ENCODE results near the gene LLGL2.

The LLGL2 gene

DNA sequence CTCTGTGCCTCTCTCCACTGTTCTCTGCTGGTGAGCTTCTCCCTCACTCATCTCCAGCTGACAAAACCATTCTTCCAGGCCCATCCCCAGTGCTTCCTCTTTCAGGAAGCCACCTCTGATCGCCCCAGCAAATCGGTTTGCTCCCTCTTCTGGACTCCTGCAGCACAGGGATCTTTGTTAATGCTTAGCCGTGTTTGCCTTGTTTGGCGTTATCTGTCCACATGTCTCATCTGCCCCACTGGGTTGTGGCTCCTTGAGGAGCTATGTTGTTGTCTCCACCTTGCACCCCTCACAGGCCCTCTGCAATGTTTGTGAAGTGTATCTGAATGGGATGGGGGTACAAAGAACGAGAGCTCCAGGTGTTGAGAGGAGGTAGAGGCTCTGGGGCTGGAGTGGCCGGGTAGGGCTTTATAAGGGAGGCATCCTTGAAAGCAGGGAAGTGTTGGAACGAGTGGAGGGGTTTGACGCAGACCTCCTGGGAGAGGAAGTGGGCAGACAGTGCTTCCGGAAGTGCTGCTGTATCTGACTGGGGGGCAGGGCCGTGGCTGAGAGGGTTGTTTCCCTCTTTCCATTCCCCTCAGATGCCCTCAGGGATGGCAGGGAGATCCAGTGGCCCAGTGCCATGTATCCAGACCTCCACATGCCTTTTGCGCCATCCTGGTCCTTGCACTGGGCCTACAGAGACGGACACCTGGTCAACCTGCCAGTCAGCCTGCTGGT is 38.0 kb upstream of the LLGL2 start:
- TF ChIP-seq, protein P1, sequence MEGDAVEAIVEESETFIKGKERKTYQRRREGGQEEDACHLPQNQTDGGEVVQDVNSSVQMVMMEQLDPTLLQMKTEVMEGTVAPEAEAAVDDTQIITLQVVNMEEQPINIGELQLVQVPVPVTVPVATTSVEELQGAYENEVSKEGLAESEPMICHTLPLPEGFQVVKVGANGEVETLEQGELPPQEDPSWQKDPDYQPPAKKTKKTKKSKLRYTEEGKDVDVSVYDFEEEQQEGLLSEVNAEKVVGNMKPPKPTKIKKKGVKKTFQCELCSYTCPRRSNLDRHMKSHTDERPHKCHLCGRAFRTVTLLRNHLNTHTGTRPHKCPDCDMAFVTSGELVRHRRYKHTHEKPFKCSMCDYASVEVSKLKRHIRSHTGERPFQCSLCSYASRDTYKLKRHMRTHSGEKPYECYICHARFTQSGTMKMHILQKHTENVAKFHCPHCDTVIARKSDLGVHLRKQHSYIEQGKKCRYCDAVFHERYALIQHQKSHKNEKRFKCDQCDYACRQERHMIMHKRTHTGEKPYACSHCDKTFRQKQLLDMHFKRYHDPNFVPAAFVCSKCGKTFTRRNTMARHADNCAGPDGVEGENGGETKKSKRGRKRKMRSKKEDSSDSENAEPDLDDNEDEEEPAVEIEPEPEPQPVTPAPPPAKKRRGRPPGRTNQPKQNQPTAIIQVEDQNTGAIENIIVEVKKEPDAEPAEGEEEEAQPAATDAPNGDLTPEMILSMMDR (IDR thresholded peaks at IDR 0.05; ENCODE audit: insufficient read depth, missing control alignments) = no peak
- no peak for DNase-seq (ENCODE audit: insufficient read length, low spot score)
- no peak for FAIRE-seq

DNA sequence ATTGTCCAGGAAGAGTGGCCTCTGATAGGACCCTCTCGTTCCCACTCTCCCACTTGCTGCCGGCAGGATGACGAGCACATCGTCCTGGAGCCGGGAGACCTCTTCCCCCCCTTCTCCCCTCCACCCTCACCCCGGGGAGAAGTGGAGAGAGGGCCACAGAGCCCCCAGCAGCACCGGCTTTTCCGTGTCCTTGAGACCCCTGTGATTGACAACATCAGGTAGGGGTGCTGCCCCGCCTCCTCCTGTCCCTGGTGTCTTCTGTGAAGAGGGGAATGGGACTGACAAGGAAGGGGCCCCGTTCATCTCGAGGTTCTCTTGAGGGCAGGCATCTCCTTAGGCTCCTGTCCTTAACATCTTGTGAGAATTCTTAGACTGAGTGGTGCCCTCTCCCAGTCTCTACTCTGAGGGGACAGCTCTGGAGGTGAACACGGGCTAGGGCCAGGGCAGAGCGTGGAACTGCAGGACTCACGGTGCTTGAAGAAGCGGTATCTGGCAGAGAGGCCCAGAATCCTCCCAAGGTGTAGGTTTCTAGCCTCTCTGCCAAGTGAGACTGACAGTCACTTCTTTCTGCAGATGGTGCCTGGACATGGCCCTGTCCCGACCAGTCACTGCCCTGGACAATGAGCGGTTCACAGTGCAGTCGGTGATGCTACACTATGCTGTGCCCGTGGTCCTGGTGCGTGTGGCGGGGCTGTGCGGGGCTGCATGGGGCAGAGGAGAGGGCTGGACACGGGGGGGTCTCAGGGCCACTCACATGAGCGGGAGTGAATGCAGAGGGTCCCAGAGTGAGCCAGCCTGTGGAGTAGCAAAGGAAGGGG is 36.6 kb upstream of the LLGL2 start:
- DNase-seq (ENCODE audit: insufficient read length, low spot score) (no peak), FAIRE-seq (no peak)
- TF ChIP-seq, protein P1 (IDR thresholded peaks at IDR 0.05; ENCODE audit: insufficient read depth, missing control alignments) = no peak

DNA sequence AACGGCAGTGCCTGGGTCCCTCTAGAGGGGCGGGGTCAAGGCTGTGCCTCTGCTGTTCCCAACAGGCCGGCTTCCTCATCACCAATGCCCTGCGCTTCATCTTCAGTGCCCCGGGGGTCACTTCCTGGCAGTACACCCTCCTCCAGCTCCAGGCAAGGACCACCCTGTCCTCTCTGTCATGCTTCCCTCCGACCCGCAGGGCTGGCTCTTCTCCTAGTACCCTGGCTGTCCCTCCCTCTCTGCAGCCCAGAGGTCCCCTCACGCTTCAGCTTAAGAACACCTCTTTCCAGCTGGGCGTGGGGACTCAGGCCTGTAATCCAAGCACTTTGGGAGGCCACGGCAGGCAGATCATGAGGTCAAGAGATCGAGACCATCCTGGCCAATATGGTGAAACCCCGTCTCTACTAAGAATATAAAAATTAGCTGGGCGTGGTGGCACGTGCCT is 36.0 kb upstream of the LLGL2 start:
- FAIRE-seq (no peak), DNase-seq (ENCODE audit: insufficient read length, low spot score) (no peak)
- TF ChIP-seq, protein P1 (IDR thresholded peaks at IDR 0.05; ENCODE audit: insufficient read depth, missing control alignments) = no peak

DNA sequence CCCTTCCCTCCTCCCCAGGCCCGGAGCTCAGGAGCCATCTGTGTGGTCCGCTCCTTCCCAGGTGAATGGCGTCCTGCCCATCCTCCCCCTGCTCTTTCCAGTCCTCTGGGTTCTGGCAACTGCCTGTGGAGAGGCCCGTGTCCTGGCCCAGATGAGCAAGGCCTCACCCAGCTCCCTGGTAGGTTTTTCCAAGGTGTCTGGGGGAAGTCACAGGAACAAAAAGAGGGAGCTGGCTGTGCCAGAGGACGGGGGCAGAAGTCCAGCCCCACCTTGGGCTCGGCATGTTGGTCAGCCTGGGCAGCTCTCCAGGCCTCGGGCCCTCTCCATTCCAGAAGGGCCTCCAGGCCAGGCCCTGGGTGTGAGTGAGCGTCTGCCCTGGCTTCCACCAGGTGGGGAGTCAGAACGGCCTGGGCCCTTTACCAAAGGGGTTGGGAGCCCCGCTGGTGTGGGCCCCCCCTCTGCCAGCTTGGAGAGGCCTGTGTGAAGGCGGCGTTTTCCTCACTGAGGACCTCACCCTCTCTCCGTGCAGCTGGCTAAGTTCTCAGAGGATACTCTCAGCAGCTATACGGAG is 35.2 kb upstream of the LLGL2 start:
- TF ChIP-seq, protein P1 (IDR thresholded peaks at IDR 0.05; ENCODE audit: insufficient read depth, missing control alignments) = no peak
- no peak for FAIRE-seq
- DNase-seq (ENCODE audit: insufficient read length, low spot score) = no peak

DNA sequence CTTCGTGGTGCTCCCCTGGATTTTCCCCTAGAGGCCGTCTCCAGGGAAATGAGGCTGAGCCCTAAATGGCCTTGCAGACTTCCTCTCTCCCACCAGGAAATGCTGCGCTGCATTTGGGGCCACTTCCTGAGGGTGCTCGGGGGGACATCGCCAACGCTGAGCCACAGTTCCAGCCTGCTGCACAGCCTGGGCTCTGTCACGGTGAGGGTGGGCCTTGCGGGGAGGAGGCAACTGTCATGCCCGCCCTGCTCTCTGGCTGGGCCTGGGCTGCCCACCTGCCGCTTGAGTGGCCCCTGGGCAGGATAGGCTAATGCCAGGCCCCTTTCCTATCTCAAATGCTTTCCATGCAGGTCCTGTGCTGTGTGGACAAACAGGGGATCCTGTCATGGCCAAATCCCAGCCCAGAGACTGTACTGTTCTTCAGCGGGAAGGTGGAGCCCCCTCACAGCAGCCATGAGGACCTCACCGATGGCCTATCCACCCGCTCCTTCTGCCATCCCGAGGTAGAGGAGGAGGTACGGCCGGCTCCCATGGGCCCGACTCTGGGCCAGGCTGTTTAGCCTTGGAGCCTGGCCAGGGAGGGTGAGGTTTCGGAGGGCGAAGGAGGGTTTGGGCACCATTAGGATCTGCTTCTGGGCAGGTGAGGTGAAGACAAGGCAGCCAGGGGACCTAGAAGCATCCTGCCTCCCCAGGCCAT is 34.4 kb upstream of the LLGL2 start:
- TF ChIP-seq, protein P1 (IDR thresholded peaks at IDR 0.05; ENCODE audit: insufficient read depth, missing control alignments) = no peak
- no peak for FAIRE-seq
- no peak for DNase-seq (ENCODE audit: insufficient read length, low spot score)

DNA sequence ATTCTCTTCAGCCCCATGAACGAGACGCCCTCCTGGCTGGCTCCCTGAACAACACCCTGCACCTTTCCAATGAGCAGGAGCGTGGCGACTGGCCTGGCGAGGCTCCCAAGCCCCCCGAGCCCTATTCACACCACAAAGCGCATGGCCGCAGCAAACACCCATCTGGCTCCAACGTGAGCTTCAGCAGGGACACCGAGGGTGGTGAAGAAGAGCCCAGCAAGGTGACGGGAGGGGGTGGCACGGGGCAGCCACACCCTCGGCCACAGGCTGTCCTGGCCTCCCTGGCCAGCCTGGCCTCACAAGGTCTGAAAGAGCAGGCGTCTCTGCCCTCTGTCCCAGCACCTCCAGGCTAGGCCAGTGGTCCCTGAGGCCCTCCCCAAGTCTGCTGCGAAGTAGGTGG is 33.8 kb upstream of the LLGL2 start:
- FAIRE-seq = no peak
- no peak for DNase-seq (ENCODE audit: insufficient read length, low spot score)
- TF ChIP-seq, protein P1 (IDR thresholded peaks at IDR 0.05; ENCODE audit: insufficient read depth, missing control alignments) = no peak

Measured in D721Med (cell line).